WTC11 (cell line): ENCODE measurements around the gene TTC33. TPM values are rescaled to one million over a fixed set of nuclear protein-coding genes. Genes with fewer than 3 reads are reported as not detected.

ENCODE experiments used
- ATAC-seq: fragments of 200-7000 bp; cut with Tn5 transposase; 2 replicates; pipeline ENCODE4 v1.10.0; 2021; ENCODE audit warnings: mild to moderate bottlenecking, moderate library complexity
- CTCF ChIA-PET: fragments of 300-600 bp; sonication (Branson Sonifier 250); formaldehyde crosslinking; loops from one replicate; lab custom pipeline; 2021; ENCODE audit warnings: antibody characterized with exemption; lab: Charles Lee
- POLR2A ChIA-PET: fragments of 350-600 bp; sonication (Branson Sonifier 250); formaldehyde crosslinking; loops from one replicate; lab custom pipeline; 2021; ENCODE audit warnings: antibody characterized with exemption; lab: Charles Lee
- DNase-seq: peaks from one replicate; pipeline ENCODE4 v3.0.0; 2021; ENCODE audit warnings: low spot score
- H3K27ac Mint-ChIP-seq: 2 replicates; pipeline ENCODE4 v1.8.0; 2021; ENCODE audit warnings: mixed read lengths
- H3K27me3 Mint-ChIP-seq: 2 replicates; pipeline ENCODE4 v1.8.0; 2021; ENCODE audit warnings: low read depth, mild to moderate bottlenecking, moderate library complexity, mixed read lengths
- H3K36me3 Mint-ChIP-seq: 2 replicates; pipeline ENCODE4 v1.8.0; 2021; ENCODE audit warnings: mixed read lengths
- H3K4me1 Mint-ChIP-seq: 2 replicates; pipeline ENCODE4 v1.8.0; 2022; ENCODE audit warnings: mixed read lengths
- H3K4me3 Mint-ChIP-seq: 2 replicates; pipeline ENCODE4 v1.8.0; 2021; ENCODE audit warnings: mild to moderate bottlenecking, moderate library complexity, mixed read lengths
- H3K9me3 Mint-ChIP-seq: 2 replicates; pipeline ENCODE4 v1.8.0; 2021; ENCODE audit warnings: mixed read lengths
- ARID4B ChIP-seq: sonication (generic); formaldehyde crosslinking; IDR thresholded peaks from 2 replicates; pipeline ENCODE4 v1.8.0; 2023; ENCODE audit warnings: missing genetic modification reagents, mild to moderate bottlenecking, borderline replicate concordance
- CREM ChIP-seq: sonication (generic); formaldehyde crosslinking; IDR thresholded peaks from 2 replicates; pipeline ENCODE4 v1.8.1; 2022; ENCODE audit warnings: mild to moderate bottlenecking, missing genetic modification reagents, moderate library complexity
- ETV6 ChIP-seq: sonication (generic); formaldehyde crosslinking; IDR thresholded peaks from 2 replicates; pipeline ENCODE4 v1.8.1; 2022; ENCODE audit warnings: mild to moderate bottlenecking, missing genetic modification reagents
- FOXJ3 ChIP-seq: sonication (generic); formaldehyde crosslinking; IDR thresholded peaks from 2 replicates; pipeline ENCODE4 v1.9.0; 2021; ENCODE audit warnings: missing genetic modification reagents, mild to moderate bottlenecking, borderline replicate concordance
- FOXK1 ChIP-seq: sonication (generic); formaldehyde crosslinking; IDR thresholded peaks from 2 replicates; pipeline ENCODE4 v1.8.0; 2022; ENCODE audit warnings: mild to moderate bottlenecking, moderate library complexity, missing genetic modification reagents
- FOXP4 ChIP-seq: sonication (generic); formaldehyde crosslinking; IDR thresholded peaks from 2 replicates; pipeline ENCODE4 v1.8.0; 2022; ENCODE audit warnings: mild to moderate bottlenecking, missing genetic modification reagents
- IRF1 ChIP-seq: sonication (generic); formaldehyde crosslinking; IDR thresholded peaks from 2 replicates; pipeline ENCODE4 v1.8.0; 2023; ENCODE audit warnings: missing genetic modification reagents
- IRF2 ChIP-seq: sonication (generic); formaldehyde crosslinking; IDR thresholded peaks from 2 replicates; pipeline ENCODE4 v1.8.0; 2022; ENCODE audit warnings: low read depth, missing genetic modification reagents, borderline replicate concordance
- JUN ChIP-seq: sonication (generic); formaldehyde crosslinking; IDR thresholded peaks from 2 replicates; pipeline ENCODE4 v1.8.0; 2023; ENCODE audit warnings: mild to moderate bottlenecking, missing genetic modification reagents
- MAX ChIP-seq: sonication (generic); formaldehyde crosslinking; IDR thresholded peaks from 2 replicates; pipeline ENCODE4 v1.8.0; 2022; ENCODE audit warnings: mild to moderate bottlenecking, missing genetic modification reagents
- MYBL2 ChIP-seq: sonication (generic); formaldehyde crosslinking; IDR thresholded peaks from 2 replicates; pipeline ENCODE4 v1.8.1; 2023; ENCODE audit warnings: mild to moderate bottlenecking, moderate library complexity, missing genetic modification reagents
- NFATC4 ChIP-seq: fragments of 250-450 bp; sonication (Bioruptor Pico); IDR thresholded peaks from 2 replicates; pipeline ENCODE4 v1.9.0; 2021; ENCODE audit warnings: mild to moderate bottlenecking
- NFE2L1 ChIP-seq: sonication (generic); formaldehyde crosslinking; IDR thresholded peaks from 2 replicates; pipeline ENCODE4 v1.8.1; 2023; ENCODE audit warnings: missing genetic modification reagents
- NFYB ChIP-seq: sonication (generic); formaldehyde crosslinking; conservative IDR thresholded peaks from 2 replicates; pipeline ENCODE4 v1.8.0; 2022; ENCODE audit warnings: low read depth, missing genetic modification reagents
- NR1H2 ChIP-seq: sonication (generic); formaldehyde crosslinking; IDR thresholded peaks from 2 replicates; pipeline ENCODE4 v1.9.0; 2021; ENCODE audit warnings: mild to moderate bottlenecking, moderate library complexity, missing genetic modification reagents
- RORB ChIP-seq: fragments of 250-450 bp; sonication (Bioruptor Pico); IDR thresholded peaks from 2 replicates; pipeline ENCODE4 v1.9.0; 2021; ENCODE audit warnings: mild to moderate bottlenecking
- SMAD3 ChIP-seq: sonication (generic); formaldehyde crosslinking; IDR thresholded peaks from 2 replicates; pipeline ENCODE4 v1.8.0; 2022; ENCODE audit warnings: missing genetic modification reagents, mild to moderate bottlenecking, borderline replicate concordance
- SMAD4 ChIP-seq: sonication (generic); formaldehyde crosslinking; IDR thresholded peaks from 2 replicates; pipeline ENCODE4 v1.8.0; 2022; ENCODE audit warnings: mild to moderate bottlenecking, missing genetic modification reagents
- SOX15 ChIP-seq: fragments of 250-450 bp; sonication (Bioruptor Pico); IDR thresholded peaks from 2 replicates; pipeline ENCODE4 v1.9.0; 2021; ENCODE audit warnings: mild to moderate bottlenecking
- TCF7 ChIP-seq: sonication (generic); formaldehyde crosslinking; IDR thresholded peaks from 2 replicates; pipeline ENCODE4 v1.8.0; 2022; ENCODE audit warnings: mild to moderate bottlenecking, low read depth, missing genetic modification reagents, moderate library complexity
- ZMAT4 ChIP-seq: fragments of 250-450 bp; sonication (Bioruptor Pico); IDR thresholded peaks from 2 replicates; pipeline ENCODE4 v1.9.0; 2021; ENCODE audit warnings: mild to moderate bottlenecking
- ZNF263 ChIP-seq: sonication (generic); formaldehyde crosslinking; IDR thresholded peaks from 2 replicates; pipeline ENCODE4 v1.8.1; 2022; ENCODE audit warnings: low read depth, mild to moderate bottlenecking, moderate library complexity, missing genetic modification reagents
- ZNF317 ChIP-seq: sonication (generic); formaldehyde crosslinking; IDR thresholded peaks from 2 replicates; pipeline ENCODE4 v1.8.1; 2023; ENCODE audit warnings: low read depth, mild to moderate bottlenecking, moderate library complexity, missing genetic modification reagents, borderline replicate concordance
- ZNF396 ChIP-seq: fragments of 250-450 bp; sonication (Bioruptor Pico); IDR thresholded peaks from 2 replicates; pipeline ENCODE4 v1.8.0; 2021; ENCODE audit warnings: mild to moderate bottlenecking, moderate library complexity, borderline replicate concordance
- ZNF532 ChIP-seq: fragments of 250-450 bp; sonication (Bioruptor Pico); IDR thresholded peaks from 2 replicates; pipeline ENCODE4 v1.9.0; 2021; ENCODE audit warnings: mild to moderate bottlenecking, borderline replicate concordance
- total RNA-seq: library from RNA; stranded (reverse); gene quantifications from 3 replicates; pipeline ENCODE4 v1.2.3, GENCODE V29; 2021

TTC33 gene
- total RNA-seq, 1 experiment from 2014 or later = 9.2 TPM

GRCh38 chr5:40480392-40480791 is 275.4 kb downstream of the TTC33 start (continued):
- no peak for TF ChIP-seq JUN (CRISPR knock-in tag)
- no peak for TF ChIP-seq MYBL2 (CRISPR knock-in tag)
- no peak for TF ChIP-seq SMAD4

GRCh38 chr5:40479939-40480338 is 275.8 kb downstream of the TTC33 start:
- Mint-ChIP-seq H3K4me1 (no peaks in the 10 kb centered on the region), H3K4me3 (no peak overlapping the region), H3K27me3 (no peaks in the 10 kb centered on the region), H3K27ac (no peak overlapping the region), H3K9me3 (peaks cover 4% of the 10 kb centered on the region; the same call in 1 of the 2 replicates), H3K36me3 (no peaks in the 10 kb centered on the region)
- no peak for ATAC-seq
- no peak for TF ChIP-seq SOX15
- no peak for TF ChIP-seq NFATC4
- TF ChIP-seq MYBL2 (CRISPR knock-in tag) = no peak
- TF ChIP-seq SMAD3 (CRISPR knock-in tag) = no peak
- no peak for TF ChIP-seq ZNF263 (CRISPR knock-in tag)
- TF ChIP-seq ZNF396 (CRISPR knock-in tag) = no peak
- no peak for TF ChIP-seq ZNF532 (CRISPR knock-in tag)
- no peak for TF ChIP-seq IRF1 (CRISPR knock-in tag)
- TF ChIP-seq NFE2L1 = no peak
- TF ChIP-seq TCF7 (CRISPR knock-in tag) = no peak
- no peak for TF ChIP-seq ZNF317 (CRISPR knock-in tag)
- no peak for TF ChIP-seq FOXK1 (CRISPR knock-in tag)
- no peak for TF ChIP-seq NFYB (CRISPR knock-in tag)
- TF ChIP-seq RORB (CRISPR knock-in tag) = no peak
- TF ChIP-seq IRF2 (CRISPR knock-in tag) = no peak
- no peak for TF ChIP-seq CREM
- TF ChIP-seq MAX (CRISPR knock-in tag) = no peak
- no peak for TF ChIP-seq FOXJ3 (CRISPR knock-in tag)
- TF ChIP-seq ETV6 (CRISPR knock-in tag) = no peak
- POLR2A ChIA-PET = no interaction called here
- CTCF ChIA-PET = no interaction called here
- no peak for DNase-seq

- no peak for ATAC-seq
- H3K27ac Mint-ChIP-seq = no peak overlapping the region
- ChIA-PET CTCF (no interaction called here), POLR2A (no interaction called here)
- 0 out of 2 replicates have a peak, but pooled peaks cover 2% of the 10 kb centered on the region for H3K36me3 Mint-ChIP-seq
- peaks cover 9% of the 10 kb centered on the region; the same call in 1 of the 2 replicates for H3K9me3 Mint-ChIP-seq
- H3K27me3 Mint-ChIP-seq = no peaks in the 10 kb centered on the region
- no peak overlapping the region for H3K4me3 Mint-ChIP-seq
- H3K4me1 Mint-ChIP-seq = 0 out of 2 replicates have a peak, but pooled peaks cover 3% of the 10 kb centered on the region
- no peak for DNase-seq
- TF ChIP-seq ZMAT4 = no peak
- no peak for TF ChIP-seq NR1H2 (CRISPR knock-in tag)
- no peak for TF ChIP-seq NFYB (CRISPR knock-in tag)
- TF ChIP-seq FOXP4 (CRISPR knock-in tag) = no peak
- TF ChIP-seq ARID4B (CRISPR knock-in tag) = no peak
Observed at GRCh38 chr5:40478766-40479165, 277.0 kb downstream of the TTC33 start.
